ENCODE measurements around the gene CITED1.

DNA sequence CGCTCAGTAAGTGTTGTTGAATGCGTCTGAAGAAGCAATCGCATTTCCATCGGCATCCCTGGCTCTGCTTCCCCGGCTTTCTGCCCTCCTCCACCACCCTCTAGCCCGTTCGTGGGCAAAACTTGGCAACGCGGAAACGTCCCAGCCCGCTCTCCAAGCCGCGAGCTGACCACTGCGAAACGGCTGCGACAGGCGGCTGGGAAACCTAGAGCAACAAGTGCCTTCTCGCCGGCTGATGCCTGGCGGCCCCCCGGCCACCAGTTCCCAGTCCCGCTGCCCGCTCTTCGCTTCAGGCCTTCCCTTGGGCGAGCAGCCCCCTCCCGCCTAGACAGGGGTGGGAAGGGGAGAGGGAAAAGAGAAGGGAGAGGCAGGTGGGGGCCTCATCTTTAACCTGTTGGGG, 837 bp downstream of the CITED1 start:
- TF ChIP-seq CTCF (IDR thresholded peaks at IDR 0.05; ENCODE audit: insufficient read depth, low read length, poor library complexity, severe bottlenecking) (no peak), EZH2phosphoT487 (conservative IDR thresholded peaks at IDR 0.05; ENCODE audit: low read length) (no peak)
